ENCODE measurements around the gene NTN5. TPM values are rescaled to one million over a fixed set of nuclear protein-coding genes. Genes with fewer than 3 reads are reported as not detected.

NTN5 gene
- total and polyA plus RNA-seq, 9 of the 15 experiments (the other 6 are each of a cell fraction or from before 2014, with no cell fraction given) = not detected

- Histone ChIP-seq H3K27me3 (ENCODE audit: control insufficient read depth in 2 of 2, insufficient read depth in 2 of 2, low read length in 2 of 2) (no peaks in the 10 kb centered on the region), H2AFZ (ENCODE audit: low read depth, low read length) (peak overlapping the region; percentile 87), H3K4me2 (ENCODE audit: insufficient read depth, low read length) (peak overlapping the region; percentile 100), H3K4me1 (replicated peaks in 1 of 2; ENCODE audit: control insufficient read depth in 2 of 2, insufficient read depth in 2 of 2, low read length in 2 of 2) (peaks cover 39 to 65% of the 10 kb centered on the region in 2 experiments), H3K27ac (ENCODE audit: extremely low read depth, low read depth, low read length) (peak overlapping the region; percentile 91), H3K9me3 (replicated peaks; ENCODE audit: control insufficient read depth, insufficient read depth, low read depth, low read length) (no peaks in the 10 kb centered on the region), H3K4me3 (peak overlapping the region; percentile 51), H4K20me1 (replicated peaks; ENCODE audit: control insufficient read depth, insufficient read depth, low read length) (0 out of 2 replicates have a peak, but pooled peaks cover 4% of the 10 kb centered on the region), H3K79me2 (ENCODE audit: control insufficient read depth, insufficient read depth, low read length) (peaks cover 27% of the 10 kb centered on the region; the same call in 2 of the 3 replicates), H3K9me1 (ENCODE audit: control insufficient read depth, insufficient read depth, low read length) (peaks cover 4% of the 10 kb centered on the region), H3K36me3 (ENCODE audit: control insufficient read depth, insufficient read depth, low read length) (no peaks in the 10 kb centered on the region), H3K9ac (ENCODE audit: insufficient read depth in 1 of 2, low read depth in 2 of 2, low read length in 2 of 2) (peak overlapping the region; percentile 78 to 94)
- CTCF ChIA-PET (ENCODE audit: low intra/inter-chr PET ratio) = interaction anchor here (0.6 kb wide), 1 partner anchor 104 kb away, joined by 3 read pairs; no protein-coding TSS in a partner anchor
- DNase-seq (ENCODE audit: extremely low read depth in 1 of 4, low spot score in 3 of 4) (peak; percentile 77 to 94 (median 86)), FAIRE-seq (peak; percentile 90), ATAC-seq (peak; percentile 33)
- intact Hi-C loops (cut with micrococcal nuclease) = loop anchor here (1.0 kb wide), 1 partner anchor 19 kb away; the partner anchor contains the start of genes RPL18 and SPHK2
- WGBS (ENCODE audit: insufficient coverage, low coverage, missing lambda C conversion rate) = 1% methylated on average over 19 of the region's 29 CpGs
- in situ Hi-C loops (cut with MboI) = no loop called here
- POLR2A ChIA-PET = interaction anchor here (1.9 kb wide), 1 partner anchor 19 kb away, joined by 9 read pairs; the partner anchor contains the start of genes RPL18 and SPHK2
- BruUV-seq (replicated peaks) = no TSS peak
- 0 out of 2 replicates have a peak, but pooled peaks have one; percentile 35 for TF ChIP-seq ZNF644 (tag; IDR thresholded peaks at IDR 0.05; ENCODE audit: low read depth)
- TF ChIP-seq BACH1 (tag; IDR thresholded peaks at IDR 0.05) = no peak
- TF ChIP-seq NEUROD1 (IDR thresholded peaks at IDR 0.05; ENCODE audit: borderline replicate concordance, low read depth, low read length, partially characterized antibody) = peak; percentile 56
- peak; percentile 45; the same call in 1 of the 2 replicates for TF ChIP-seq NKRF (IDR thresholded peaks at IDR 0.05; ENCODE audit: borderline replicate concordance)
- no peak for TF ChIP-seq E2F5 (CRISPR knock-in tag; IDR thresholded peaks at IDR 0.05)
- 0 out of 2 replicates have a peak, but pooled peaks have one; percentile 8 for TF ChIP-seq TAF7 (tag; IDR thresholded peaks at IDR 0.05)
- peak; percentile 51; the same call in 1 of the 2 replicates for TF ChIP-seq THRB (CRISPR knock-in tag; conservative IDR thresholded peaks at IDR 0.05)
- peak; percentile 53 for TF ChIP-seq HCFC1 (IDR thresholded peaks at IDR 0.05; ENCODE audit: low read depth, low read length)
- TF ChIP-seq HES1 (IDR thresholded peaks at IDR 0.05; ENCODE audit: low read depth) = 0 out of 2 replicates have a peak, but pooled peaks have one; percentile 21
- no peak for TF ChIP-seq CBX5 (IDR thresholded peaks at IDR 0.05; ENCODE audit: borderline replicate concordance, low read depth)
- TF ChIP-seq ELF4 (CRISPR knock-in tag; IDR thresholded peaks at IDR 0.05) = peak; percentile 33; the same call in 1 of the 2 replicates
- peak; percentile 55; the same call in 1 of the 2 replicates for TF ChIP-seq EHMT2 (IDR thresholded peaks at IDR 0.05)
Observed at GRCh38 chr19:48637948-48638830, 34.6 kb downstream of the NTN5 start.
